Calu3 (cell line): ENCODE results near the gene LBH. TPM values are rescaled to one million over a fixed set of nuclear protein-coding genes. Genes with fewer than 3 reads are reported as not detected.

Source experiments
- BruUV-seq: library from RNA; stranded (reverse); fragments of 400-500 nt; replicated peaks from 2 replicates; lab custom pipeline; 2021; lab: Mats Ljungman, UMichigan
- CTCF ChIA-PET: fragments of 300-600 bp; sonication (Branson Sonifier 250); formaldehyde crosslinking; loops from one replicate; lab custom pipeline; 2022; ENCODE audit warnings: antibody characterized with exemption; lab: Charles Lee
- DNase-seq: peaks from one replicate; pipeline ENCODE4 v3.0.0; 2022
- H3K27ac Mint-ChIP-seq: one replicate; pipeline ENCODE4 v1.8.0; 2022; ENCODE audit warnings: mixed read lengths; ENCODE audit not compliant: unreplicated experiment
- H3K27me3 Mint-ChIP-seq: one replicate; pipeline ENCODE4 v1.8.0; 2022; ENCODE audit warnings: mixed read lengths; ENCODE audit not compliant: unreplicated experiment
- H3K36me3 Mint-ChIP-seq: one replicate; pipeline ENCODE4 v1.8.0; 2022; ENCODE audit warnings: mild to moderate bottlenecking, moderate library complexity, mixed read lengths; ENCODE audit not compliant: insufficient read depth, unreplicated experiment
- H3K4me1 Mint-ChIP-seq: one replicate; pipeline ENCODE4 v1.8.0; 2022; ENCODE audit warnings: mild to moderate bottlenecking, low read depth, mixed read lengths; ENCODE audit not compliant: unreplicated experiment
- H3K4me3 Mint-ChIP-seq: one replicate; pipeline ENCODE4 v1.8.0; 2022; ENCODE audit warnings: mild to moderate bottlenecking, low read depth, moderate library complexity, mixed read lengths; ENCODE audit not compliant: unreplicated experiment
- H3K9me3 Mint-ChIP-seq: one replicate; pipeline ENCODE4 v1.8.0; 2022; ENCODE audit warnings: low read depth, mixed read lengths; ENCODE audit not compliant: unreplicated experiment
- intact Hi-C: fragments of 100-400 bp; cut with micrococcal nuclease; formaldehyde crosslinking; loops from one replicate; pipeline ENCODE4 v1.10.0; 2022; ENCODE audit not compliant: unreplicated experiment
- total RNA-seq: library from RNA; stranded (reverse); gene quantifications from 2 replicates; pipeline ENCODE4 v1.2.3, GENCODE V29; 2022
- TF ChIP-seq, protein P1 (sequence below): fragments of 200-600 bp; IDR thresholded peaks from one replicate; pipeline ENCODE4 v1.8.0; 2022; ENCODE audit warnings: antibody characterized with exemption; ENCODE audit not compliant: unreplicated experiment

The LBH gene
- total RNA-seq, 1 experiment from 2014 or later, result 3.3 TPM

- Mint-ChIP-seq H3K27me3 (no peaks in the 10 kb centered on the region), H3K4me1 (no peaks in the 10 kb centered on the region), H3K4me3 (no peak overlapping the region), H3K36me3 (no peaks in the 10 kb centered on the region), H3K27ac (no peak overlapping the region), H3K9me3 (no peaks in the 10 kb centered on the region)
- TF ChIP-seq, protein P1, sequence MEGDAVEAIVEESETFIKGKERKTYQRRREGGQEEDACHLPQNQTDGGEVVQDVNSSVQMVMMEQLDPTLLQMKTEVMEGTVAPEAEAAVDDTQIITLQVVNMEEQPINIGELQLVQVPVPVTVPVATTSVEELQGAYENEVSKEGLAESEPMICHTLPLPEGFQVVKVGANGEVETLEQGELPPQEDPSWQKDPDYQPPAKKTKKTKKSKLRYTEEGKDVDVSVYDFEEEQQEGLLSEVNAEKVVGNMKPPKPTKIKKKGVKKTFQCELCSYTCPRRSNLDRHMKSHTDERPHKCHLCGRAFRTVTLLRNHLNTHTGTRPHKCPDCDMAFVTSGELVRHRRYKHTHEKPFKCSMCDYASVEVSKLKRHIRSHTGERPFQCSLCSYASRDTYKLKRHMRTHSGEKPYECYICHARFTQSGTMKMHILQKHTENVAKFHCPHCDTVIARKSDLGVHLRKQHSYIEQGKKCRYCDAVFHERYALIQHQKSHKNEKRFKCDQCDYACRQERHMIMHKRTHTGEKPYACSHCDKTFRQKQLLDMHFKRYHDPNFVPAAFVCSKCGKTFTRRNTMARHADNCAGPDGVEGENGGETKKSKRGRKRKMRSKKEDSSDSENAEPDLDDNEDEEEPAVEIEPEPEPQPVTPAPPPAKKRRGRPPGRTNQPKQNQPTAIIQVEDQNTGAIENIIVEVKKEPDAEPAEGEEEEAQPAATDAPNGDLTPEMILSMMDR, result no peak
- CTCF ChIA-PET, result no interaction called here
- no TSS peak for BruUV-seq
- intact Hi-C loops, result no loop called here
- DNase-seq, result no peak
Observed at GRCh38 chr2:30308280-30308679, 76.9 kb downstream of the LBH start.

Other genes with a start within 250 kb of the LBH start
- 23.0 and 27.4 TPM in 2 replicates for gene YPEL5, start 84.5 kb upstream of the LBH start, total RNA-seq
- 45.0 and 47.6 TPM in 2 replicates for gene LCLAT1, start 215.7 kb downstream of the LBH start, total RNA-seq